H1 (cell line): ENCODE measurements around the gene UBB. TPM values are rescaled to one million over a fixed set of nuclear protein-coding genes. Genes with fewer than 3 reads are reported as not detected.

Source experiments
- CTCF ChIA-PET: fragments of 300-600 bp; sonication (Branson Sonifier 250); formaldehyde crosslinking; loops from one replicate; lab custom pipeline; 2021; ENCODE audit not compliant: partially characterized antibody; lab: Charles Lee
- POLR2A ChIA-PET: fragments of 300-600 bp; sonication (Branson Sonifier 250); formaldehyde crosslinking; loops from one replicate; lab custom pipeline; 2021; ENCODE audit warnings: inconsistent platforms; ENCODE audit not compliant: partially characterized antibody; lab: Charles Lee
- DNase-seq, 2 experiments: peaks; one replicate each; pipeline versions ENCODE4 v3.0.0 to v3.0.0-alpha.2; 2010 to 2022; ENCODE audit warnings: low spot score in 2 of 2, low read depth in 1 of 2, mixed read lengths in 1 of 2
- FAIRE-seq: peaks from 2 replicates; lab custom pipeline; 2011; peaks lifted over from hg19 to GRCh38; lab: Jason Lieb, UNC
- H2AFZ ChIP-seq: 2 replicates; pipeline ENCODE4 v1.8.1; 2012; ENCODE audit warnings: low read length, inconsistent platforms
- H2AK5ac ChIP-seq: 2 replicates; pipeline ENCODE4 v1.6.1; 2013; ENCODE audit warnings: low read depth, low read length
- H2BK120ac ChIP-seq: replicated peaks from 2 replicates; pipeline ENCODE3; 2013; ENCODE audit warnings: low read depth, low read length, inconsistent platforms
- H2BK12ac ChIP-seq: 2 replicates; pipeline ENCODE4 v1.6.1; 2013; ENCODE audit warnings: low read depth, low read length
- H2BK15ac ChIP-seq: 2 replicates; pipeline ENCODE4 v1.6.1; 2013; ENCODE audit warnings: low read length
- H2BK20ac ChIP-seq: 2 replicates; pipeline ENCODE4 v1.6.1; 2013; ENCODE audit warnings: low read length
- H2BK5ac ChIP-seq: 2 replicates; pipeline ENCODE4 v1.6.1; 2013; ENCODE audit warnings: low read depth, low read length
- H3K14ac ChIP-seq: 2 replicates; pipeline ENCODE4 v1.6.1; 2013; ENCODE audit warnings: inconsistent platforms; ENCODE audit not compliant: insufficient read length
- H3K18ac ChIP-seq: 2 replicates; pipeline ENCODE4 v1.6.1; 2013; ENCODE audit warnings: low read length; ENCODE audit errors: extremely low read depth
- H3K23ac ChIP-seq: 2 replicates; pipeline ENCODE4 v1.6.1; 2013; ENCODE audit warnings: inconsistent platforms; ENCODE audit not compliant: insufficient read length
- H3K23me2 ChIP-seq: 2 replicates; pipeline ENCODE4 v1.6.1; 2013; ENCODE audit warnings: low read depth, low read length
- H3K27ac ChIP-seq: 2 replicates; pipeline ENCODE4 v1.6.1; 2011; ENCODE audit warnings: low read depth, low read length, inconsistent platforms
- H3K27me3 ChIP-seq, 4 experiments: replicated peaks in 1 of 4; 1 replicate in 1 of 4; 2 replicates in 3 of 4; pipeline versions ENCODE4 v1.6.1 to v1.8.1; 2011 to 2013; ENCODE audit warnings: low read length in 3 of 4, mild to moderate bottlenecking in 3 of 4, inconsistent platforms in 2 of 4, mixed read lengths in 2 of 4, moderate library complexity in 1 of 4; ENCODE audit not compliant: control insufficient read depth in 3 of 4, insufficient read depth in 3 of 4; ENCODE audit errors: extremely low read depth in 1 of 4
- H3K36me3 ChIP-seq, 4 experiments: 2 replicates each; pipeline versions ENCODE4 v1.6.1 to v1.8.1; 2011 to 2013; ENCODE audit warnings: mild to moderate bottlenecking in 4 of 4, low read length in 3 of 4, moderate library complexity in 2 of 4, control low read depth in 1 of 4, inconsistent platforms in 1 of 4; ENCODE audit not compliant: insufficient read depth in 4 of 4, control insufficient read depth in 2 of 4
- H3K4ac ChIP-seq: replicated peaks from 2 replicates; pipeline ENCODE3; 2013; ENCODE audit warnings: low read length, low read depth, mixed read lengths, inconsistent platforms; ENCODE audit not compliant: insufficient read length
- H3K4me1 ChIP-seq, 4 experiments: replicated peaks in 1 of 4; 1 replicate in 1 of 4; 2 replicates in 3 of 4; pipeline versions ENCODE4 v1.6.1 to v1.8.1; 2011 to 2013; ENCODE audit warnings: low read length in 3 of 4, inconsistent platforms in 2 of 4, mixed read lengths in 1 of 4; ENCODE audit not compliant: insufficient read depth in 4 of 4, control insufficient read depth in 3 of 4
- H3K4me2 ChIP-seq, 2 experiments: 2 replicates each; pipeline versions ENCODE4 v1.6.1 to v1.8.1; 2011 to 2013; ENCODE audit warnings: low read depth in 2 of 2, low read length in 2 of 2, control low read depth in 1 of 2, inconsistent platforms in 1 of 2, mild to moderate bottlenecking in 1 of 2; ENCODE audit not compliant: insufficient read depth in 1 of 2
- H3K4me3 ChIP-seq, 4 experiments: fragments of 200-600, 300-600 bp in 1 of 4; sonication (generic), shearing (Covaris generic), sonication (Bioruptor Twin) in 1 of 4; 2 replicates each; pipeline versions ENCODE4 v1.5.1 to v1.8.1; 2011 to 2016; ENCODE audit warnings: low read length in 4 of 4, low read depth in 3 of 4, control low read depth in 2 of 4, inconsistent platforms in 2 of 4, mild to moderate bottlenecking in 2 of 4, mixed read lengths in 1 of 4, moderate library complexity in 1 of 4; ENCODE audit not compliant: insufficient read depth in 2 of 4; ENCODE audit errors: extremely low read depth in 1 of 4
- H3K56ac ChIP-seq: replicated peaks from 2 replicates; pipeline ENCODE3; 2013; ENCODE audit warnings: low read depth, mild to moderate bottlenecking, mixed read lengths, low read length, inconsistent platforms; ENCODE audit not compliant: insufficient read length
- H3K79me1 ChIP-seq: 2 replicates; pipeline ENCODE4 v1.6.1; 2013; ENCODE audit warnings: low read depth, low read length, control low read depth
- H3K79me2 ChIP-seq, 2 experiments: 2 replicates each; pipeline versions ENCODE4 v1.6.1 to v1.8.1; 2012 to 2013; ENCODE audit warnings: low read length in 2 of 2, mild to moderate bottlenecking in 2 of 2, inconsistent platforms in 1 of 2; ENCODE audit not compliant: insufficient read depth in 2 of 2, control insufficient read depth in 1 of 2
- H3K9ac ChIP-seq, 4 experiments: replicated peaks in 1 of 4; 1 replicate in 1 of 4; 2 replicates in 3 of 4; pipeline versions ENCODE4 v1.6.1 to v1.8.1; 2011 to 2013; ENCODE audit warnings: low read depth in 3 of 4, low read length in 3 of 4, control low read depth in 2 of 4, mild to moderate bottlenecking in 2 of 4, moderate library complexity in 2 of 4, inconsistent platforms in 1 of 4; ENCODE audit errors: extremely low read depth in 1 of 4
- H3K9me3 ChIP-seq, 2 experiments: 2 replicates each; pipeline versions ENCODE4 v1.6.1 to v1.8.1; 2012 to 2013; ENCODE audit warnings: mild to moderate bottlenecking in 2 of 2, moderate library complexity in 2 of 2, control low read depth in 1 of 2, inconsistent platforms in 1 of 2, low read depth in 1 of 2, low read length in 1 of 2, mixed read lengths in 1 of 2; ENCODE audit not compliant: insufficient read depth in 2 of 2
- H4K20me1 ChIP-seq, 2 experiments: replicated peaks in 1 of 2; 2 replicates each; pipeline versions ENCODE3 to v1.8.1; 2011 to 2013; ENCODE audit warnings: inconsistent platforms in 2 of 2, low read length in 2 of 2, mild to moderate bottlenecking in 1 of 2; ENCODE audit not compliant: insufficient read depth in 2 of 2, control insufficient read depth in 1 of 2
- H4K5ac ChIP-seq: 2 replicates; pipeline ENCODE4 v1.6.1; 2013; ENCODE audit warnings: low read length, low read depth, mixed read lengths, inconsistent platforms; ENCODE audit not compliant: insufficient read length
- H4K8ac ChIP-seq: 2 replicates; pipeline ENCODE4 v1.8.0; 2013; ENCODE audit warnings: mild to moderate bottlenecking, moderate library complexity, low read length, inconsistent platforms; ENCODE audit not compliant: insufficient read depth; ENCODE audit errors: extremely low read depth
- H4K91ac ChIP-seq: replicated peaks from 2 replicates; pipeline ENCODE3; 2013; ENCODE audit warnings: low read length, mixed read lengths, inconsistent platforms; ENCODE audit not compliant: insufficient read length
- ASH2L ChIP-seq: fragments of 200-600, 300-600 bp; sonication (generic); IDR thresholded peaks from one replicate; pipeline ENCODE4 v1.7.1; 2017; ENCODE audit warnings: low read length
- BCL11A ChIP-seq, 2 experiments: IDR thresholded peaks; one replicate each; pipeline ENCODE4 v1.6.1; 2011; ENCODE audit warnings: low read depth in 2 of 2, low read length in 2 of 2, mild to moderate bottlenecking in 2 of 2
- CTBP2 ChIP-seq: IDR thresholded peaks from 2 replicates; pipeline ENCODE4 v1.7.0; 2011; ENCODE audit warnings: borderline replicate concordance, mild to moderate bottlenecking, moderate library complexity, mixed read lengths, low read length; ENCODE audit not compliant: insufficient read depth, insufficient read length
- KDM1A ChIP-seq: fragments of 200-600, 300-600 bp; sonication (generic); IDR thresholded peaks from 2 replicates; pipeline ENCODE4 v1.7.1; 2016; ENCODE audit warnings: mild to moderate bottlenecking, low read length, borderline replicate concordance
- NANOG ChIP-seq: IDR thresholded peaks from 2 replicates; pipeline ENCODE4 v1.6.1; 2011; ENCODE audit warnings: low read length, low read depth, mild to moderate bottlenecking, inconsistent platforms; ENCODE audit not compliant: insufficient read depth, poor library complexity, severe bottlenecking
- NRF1 ChIP-seq: IDR thresholded peaks from 2 replicates; pipeline ENCODE4 v1.6.1; 2011; ENCODE audit warnings: mild to moderate bottlenecking, low read depth, low read length, improper control_type of control experiment
- POLR2AphosphoS5 ChIP-seq: IDR thresholded peaks from 2 replicates; pipeline ENCODE4 v1.6.1; 2011; ENCODE audit warnings: low read depth, low read length
- RAD21 ChIP-seq, 2 experiments: IDR thresholded peaks in 1 of 2; conservative IDR thresholded peaks in 1 of 2; 2 replicates each; pipeline ENCODE4 v1.6.1; 2011; ENCODE audit warnings: low read depth in 2 of 2, low read length in 2 of 2, improper control_type of control experiment in 1 of 2, inconsistent platforms in 1 of 2, mild to moderate bottlenecking in 1 of 2, moderate library complexity in 1 of 2
- TAF1 ChIP-seq: IDR thresholded peaks from 2 replicates; pipeline ENCODE4 v1.6.1; 2011; ENCODE audit warnings: mild to moderate bottlenecking, low read depth, low read length
- YY1 ChIP-seq: IDR thresholded peaks from 2 replicates; pipeline ENCODE4 v1.6.1; 2011; ENCODE audit warnings: low read depth, mild to moderate bottlenecking, low read length
- WGBS, 2 experiments: shearing (Covaris generic) in 1 of 2; methylation state at CpG; one replicate each; pipeline versions ENCODE4 v1.1.6 to v1.1.7; 2013 to 2015; ENCODE audit warnings: low lambda C conversion rate in 2 of 2, mixed read lengths in 2 of 2, inconsistent platforms in 1 of 2, low coverage in 1 of 2, missing lambda C conversion rate in 1 of 2; ENCODE audit not compliant: insufficient replicate concordance in 2 of 2, insufficient coverage in 1 of 2, insufficient read length in 1 of 2; ENCODE audit errors: extremely low coverage in 1 of 2, missing lambda C conversion rate in 1 of 2; 5-methylcytosine and 5-hydroxymethylcytosine counted together
- polyA plus RNA-seq, 7 experiments: library from polyadenylated mRNA; depleted of rRNA in 3 of 7; stranded (reverse) in 5 of 7; unstranded in 2 of 7; fragments of >200 nt in 5 of 7; fragments of 200-250 nt in 2 of 7; gene quantifications; 1 replicate in 5 of 7; 2 replicates in 1 of 7; 4 replicates in 1 of 7; pipeline versions ENCODE4 v1.2.1 to v1.2.3, GENCODE V29; 2011 to 2013; ENCODE audit warnings: missing spikeins in 2 of 7, mixed read lengths in 2 of 7
- total RNA-seq: library from RNA; stranded (reverse); fragmentation: NEBNext Ultra II Directional; extraction: Animal tissue kit (Norgen Biotek cat#: 25700); gene quantifications from 2 replicates; pipeline ENCODE4 v1.2.1, GENCODE V29; 2021

The UBB gene
- total and polyA plus RNA-seq, 2 of the 8 experiments (the other 6 are each of a cell fraction or from before 2014, with no cell fraction given), result 1,597 to 1,605 TPM

- DNase-seq (peak; percentile 54 to 88), FAIRE-seq (peak; percentile 24)
- Histone ChIP-seq H3K18ac (peak within 1 kb of the TSS; percentile 62), H3K9me3 (no peaks in the 10 kb centered on the region), H4K5ac (peak within 1 kb of the TSS; percentile 64), H2BK20ac (no peak within 1 kb of the TSS), H3K79me2 (peaks cover 0 to 34% of the 10 kb centered on the region in 2 experiments; a peak in 2 of 4 replicates), H3K14ac (no peak within 1 kb of the TSS), H3K9ac (peak within 1 kb of the TSS; percentile 91 to 96 (median 92)), H3K79me1 (no peaks in the 10 kb centered on the region), H3K4me2 (peak within 1 kb of the TSS; percentile 66 to 78), H3K27ac (peak within 1 kb of the TSS; percentile 55), H2AK5ac (no peak within 1 kb of the TSS), H2BK5ac (peak within 1 kb of the TSS; percentile 83; the same call in 1 of the 2 replicates), H3K4me3 (peak within 1 kb of the TSS; percentile 78 to 95 (median 86)), H3K4ac (peak within 1 kb of the TSS; percentile 89), H4K91ac (peak within 1 kb of the TSS; percentile 74), H3K4me1 (0 out of 7 replicates have a peak, but pooled peaks cover 0 to 2% (median 0%) of the 10 kb centered on the region in 4 experiments), H3K23ac (no peak within 1 kb of the TSS), H3K27me3 (no peaks in the 10 kb centered on the region; a peak in 1 of 7 replicates), H2AFZ (peak within 1 kb of the TSS; percentile 37; the same call in 1 of the 2 replicates), H2BK120ac (no peak within 1 kb of the TSS), H4K20me1 (peaks cover 0 to 1% of the 10 kb centered on the region in 2 experiments), H3K36me3 (peaks cover 12 to 15% (median 13%) of the 10 kb centered on the region in 4 experiments), H4K8ac (peak within 1 kb of the TSS; percentile 99), H2BK15ac (no peak within 1 kb of the TSS), H3K23me2 (peaks cover 2% of the 10 kb centered on the region; the same call in 1 of the 2 replicates), H2BK12ac (no peak within 1 kb of the TSS), H3K56ac (peak within 1 kb of the TSS; percentile 82)
- CTCF ChIA-PET, result interaction anchor here (0.9 to 5.7 kb wide), 3 partner anchors 11 to 143 kb away, joined by 3 to 44 read pairs (median 5); no protein-coding TSS in a partner anchor
- POLR2A ChIA-PET, result interaction anchor here (0.7 to 6.7 kb wide), 21 partner anchors 10 to 138 kb away, joined by 3 to 71 read pairs (median 4); partner anchors contain the start of genes NCOR1, PIGL and UBB
- WGBS, 2 experiments, result 22% methylated on average over 64 of the region's 83 CpGs; no CpG with 5 or more reads in 1 of the 2 experiments
- TF ChIP-seq KDM1A (no peak), CTBP2 (no peak), RAD21 (IDR thresholded peaks at IDR 0.05 in 1 of 2, conservative IDR thresholded peaks at IDR 0.05 in 1 of 2; ENCODE audit: low read depth in 2 of 2, low read length in 2 of 2) (no peak), BCL11A (IDR thresholded peaks at IDR 0.05; ENCODE audit: low read depth in 2 of 2, low read length in 2 of 2) (no peak), ASH2L (no peak), TAF1 (peak; percentile 77), POLR2AphosphoS5 (no peak), NANOG (no peak), YY1 (no peak; the same call in 1 of the 2 replicates), NRF1 (no peak)
These were observed 27.3 kb upstream of the UBB start, which contains the start of gene CENPV for GRCh38 chr17:16353317-16354174. TSS of gene CENPV (minus strand) at chr17:16353469. CDS start at chr17:16353436, 33 bp downstream.
